ENCODE data around the gene NYAP2.

Gene NYAP2

GRCh38 chr2:225598426-225598825 lies 198.9 kb downstream of the NYAP2 start:
- Histone ChIP-seq H4K20me1 (ENCODE audit: insufficient read depth) (no peaks in the 10 kb centered on the region), H3K27ac (no peak overlapping the region), H3K4me1 (ENCODE audit: low read depth, poor library complexity, severe bottlenecking) (peaks cover 24% of the 10 kb centered on the region), H3K27me3 (ENCODE audit: insufficient read depth, low read depth) (no peaks in the 10 kb centered on the region), H2AFZ (ENCODE audit: low read depth) (no peak overlapping the region), H3K9ac (no peak overlapping the region), H3K4me2 (no peak overlapping the region), H3K36me3 (ENCODE audit: insufficient read depth) (no peaks in the 10 kb centered on the region), H3K79me2 (ENCODE audit: insufficient read depth, low read depth) (no peaks in the 10 kb centered on the region), H3K4me3 (IDR thresholded peaks at IDR 0.05; ENCODE audit: insufficient read depth, low read depth, low read length) (no peak overlapping the region)
- TF ChIP-seq CTCF (conservative IDR thresholded peaks at IDR 0.05; ENCODE audit: low read depth, low read length) = no peak

GRCh38 chr2:225598897-225599296 lies 199.4 kb downstream of the NYAP2 start:
- H3K27me3 ChIP-seq (ENCODE audit: insufficient read depth, low read depth) = no peaks in the 10 kb centered on the region
- no peak overlapping the region for H3K9ac ChIP-seq
- H3K27ac ChIP-seq = no peak overlapping the region
- H3K4me1 ChIP-seq (ENCODE audit: low read depth, poor library complexity, severe bottlenecking) = peaks cover 24% of the 10 kb centered on the region
- no peak overlapping the region for H2AFZ ChIP-seq (ENCODE audit: low read depth)
- H3K4me3 ChIP-seq (IDR thresholded peaks at IDR 0.05; ENCODE audit: insufficient read depth, low read depth, low read length) = no peak overlapping the region
- no peaks in the 10 kb centered on the region for H3K36me3 ChIP-seq (ENCODE audit: insufficient read depth)
- H4K20me1 ChIP-seq (ENCODE audit: insufficient read depth) = no peaks in the 10 kb centered on the region
- no peak overlapping the region for H3K4me2 ChIP-seq
- H3K79me2 ChIP-seq (ENCODE audit: insufficient read depth, low read depth) = no peaks in the 10 kb centered on the region
- TF ChIP-seq CTCF (conservative IDR thresholded peaks at IDR 0.05; ENCODE audit: low read depth, low read length) = no peak

GRCh38 chr2:225599856-225600255 lies 200.3 kb downstream of the NYAP2 start:
- Histone ChIP-seq H3K27ac (peak overlapping the region; percentile 5; the same call in 1 of the 2 replicates), H3K4me1 (ENCODE audit: low read depth, poor library complexity, severe bottlenecking) (peaks cover 24% of the 10 kb centered on the region), H3K79me2 (ENCODE audit: insufficient read depth, low read depth) (no peaks in the 10 kb centered on the region), H4K20me1 (ENCODE audit: insufficient read depth) (no peaks in the 10 kb centered on the region), H3K4me3 (IDR thresholded peaks at IDR 0.05; ENCODE audit: insufficient read depth, low read depth, low read length) (no peak overlapping the region), H3K36me3 (ENCODE audit: insufficient read depth) (no peaks in the 10 kb centered on the region), H3K27me3 (ENCODE audit: insufficient read depth, low read depth) (no peaks in the 10 kb centered on the region), H3K9ac (no peak overlapping the region), H3K4me2 (peak overlapping the region; percentile 63; the same call in 1 of the 2 replicates), H2AFZ (ENCODE audit: low read depth) (no peak overlapping the region)
- no peak for TF ChIP-seq CTCF (conservative IDR thresholded peaks at IDR 0.05; ENCODE audit: low read depth, low read length)

GRCh38 chr2:225600444-225600843 lies 200.9 kb downstream of the NYAP2 start:
- no peak overlapping the region for H3K4me3 ChIP-seq (IDR thresholded peaks at IDR 0.05; ENCODE audit: insufficient read depth, low read depth, low read length)
- H3K9ac ChIP-seq = no peak overlapping the region

More at GRCh38 chr2:225600444-225600843, 200.9 kb downstream of the NYAP2 start:
- Histone ChIP-seq H2AFZ (ENCODE audit: low read depth) (no peak overlapping the region), H3K27ac (peak overlapping the region; percentile 5; the same call in 1 of the 2 replicates), H3K4me2 (peak overlapping the region; percentile 63), H3K27me3 (ENCODE audit: insufficient read depth, low read depth) (no peaks in the 10 kb centered on the region), H3K36me3 (ENCODE audit: insufficient read depth) (no peaks in the 10 kb centered on the region), H3K4me1 (ENCODE audit: low read depth, poor library complexity, severe bottlenecking) (peaks cover 24% of the 10 kb centered on the region), H3K79me2 (ENCODE audit: insufficient read depth, low read depth) (no peaks in the 10 kb centered on the region), H4K20me1 (ENCODE audit: insufficient read depth) (no peaks in the 10 kb centered on the region)
- no peak for TF ChIP-seq CTCF (conservative IDR thresholded peaks at IDR 0.05; ENCODE audit: low read depth, low read length)

Measured in KMS-11 (cell line).